WERI-Rb-1 (cell line): Measurements from ENCODE around the gene KCNIP4.
A peak's percentile ranks its signal among the peaks of the same experiment; 100 is the strongest.
"Not testable (repeated sequence)": the region's sequence is repeated elsewhere in the genome, so short reads cannot be mapped to it uniquely, and the experiment has no call there.

Experiments used
- DNase-seq: peaks from one replicate; pipeline ENCODE4 v3.0.0-alpha.2; 2020
- H3K27ac ChIP-seq: fragments of 250-450 bp; sonication (Bioruptor Pico); 2 replicates; pipeline ENCODE4 v1.5.1; 2020; ENCODE audit warnings: mild to moderate bottlenecking, moderate library complexity
- H3K27me3 ChIP-seq: fragments of 250-450 bp; sonication (Bioruptor Pico); 2 replicates; pipeline ENCODE4 v1.5.1; 2021; ENCODE audit warnings: mild to moderate bottlenecking, low read depth, moderate library complexity; ENCODE audit not compliant: insufficient read depth, severe bottlenecking
- H3K36me3 ChIP-seq: fragments of 250-450 bp; sonication (Bioruptor Pico); 2 replicates; pipeline ENCODE4 v1.5.1; 2020; ENCODE audit warnings: mild to moderate bottlenecking, moderate library complexity
- H3K4me3 ChIP-seq: 2 replicates; pipeline ENCODE4 v1.5.1; 2011; ENCODE audit warnings: low read depth, mild to moderate bottlenecking, control low read depth, low read length
- H3K9me3 ChIP-seq: fragments of 250-450 bp; sonication (Bioruptor Pico); 2 replicates; pipeline ENCODE4 v1.5.1; 2021; ENCODE audit warnings: mild to moderate bottlenecking, moderate library complexity; ENCODE audit not compliant: severe bottlenecking
- TF ChIP-seq, protein P1 (sequence below): IDR thresholded peaks from 2 replicates; pipeline ENCODE4 v1.5.1; 2011; ENCODE audit warnings: low read depth, mild to moderate bottlenecking, control low read depth, inconsistent platforms, low read length

The KCNIP4 gene

DNA sequence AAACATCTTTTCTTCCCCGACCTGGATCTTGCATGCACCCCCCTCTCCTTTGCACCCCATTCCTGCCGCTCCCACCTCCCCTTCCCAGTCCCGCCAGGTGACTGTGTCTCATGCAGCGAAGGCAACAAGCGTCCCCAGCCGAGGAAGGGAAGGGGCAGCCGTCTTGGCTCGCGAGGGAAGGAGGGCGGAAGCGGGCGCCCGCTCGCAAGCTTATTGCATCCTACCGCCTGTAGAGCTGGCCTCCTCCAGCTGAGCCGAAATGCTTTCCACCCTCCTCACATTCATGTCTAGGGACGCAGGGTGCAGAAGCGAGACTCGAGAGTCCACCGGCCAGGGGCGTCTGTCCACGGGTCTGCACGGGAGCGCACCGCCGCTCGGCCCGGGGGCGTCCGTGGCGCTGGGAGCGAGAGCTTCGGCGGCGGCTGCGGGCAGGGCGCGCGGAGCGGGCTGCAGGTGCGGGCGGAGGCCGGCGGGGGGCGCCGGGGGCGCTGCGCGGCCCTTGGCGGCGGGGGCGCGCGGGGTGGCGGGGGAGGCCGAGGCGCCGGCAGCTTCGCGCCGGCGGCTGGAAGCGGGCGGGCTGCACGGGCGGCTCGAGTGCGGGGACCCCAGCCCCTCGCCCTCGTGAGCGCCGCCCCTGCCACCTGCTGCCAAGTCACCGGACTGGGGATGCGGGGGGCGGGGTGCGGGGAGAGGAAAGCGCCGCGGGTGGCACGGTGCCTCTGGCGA, at the start of gene KCNIP4:
Gene KCNIP4 (minus strand): TSS at position 426 of the 726 bp plus-strand sequence.
- DNase-seq: peak; percentile 69
- peak within 1 kb of the TSS; percentile 81 for H3K27ac ChIP-seq
- peak within 1 kb of the TSS; percentile 78 for H3K4me3 ChIP-seq
- H3K36me3 ChIP-seq: no peaks in the 10 kb centered on the region; the same call in 1 of the 2 replicates
- TF ChIP-seq, protein P1, sequence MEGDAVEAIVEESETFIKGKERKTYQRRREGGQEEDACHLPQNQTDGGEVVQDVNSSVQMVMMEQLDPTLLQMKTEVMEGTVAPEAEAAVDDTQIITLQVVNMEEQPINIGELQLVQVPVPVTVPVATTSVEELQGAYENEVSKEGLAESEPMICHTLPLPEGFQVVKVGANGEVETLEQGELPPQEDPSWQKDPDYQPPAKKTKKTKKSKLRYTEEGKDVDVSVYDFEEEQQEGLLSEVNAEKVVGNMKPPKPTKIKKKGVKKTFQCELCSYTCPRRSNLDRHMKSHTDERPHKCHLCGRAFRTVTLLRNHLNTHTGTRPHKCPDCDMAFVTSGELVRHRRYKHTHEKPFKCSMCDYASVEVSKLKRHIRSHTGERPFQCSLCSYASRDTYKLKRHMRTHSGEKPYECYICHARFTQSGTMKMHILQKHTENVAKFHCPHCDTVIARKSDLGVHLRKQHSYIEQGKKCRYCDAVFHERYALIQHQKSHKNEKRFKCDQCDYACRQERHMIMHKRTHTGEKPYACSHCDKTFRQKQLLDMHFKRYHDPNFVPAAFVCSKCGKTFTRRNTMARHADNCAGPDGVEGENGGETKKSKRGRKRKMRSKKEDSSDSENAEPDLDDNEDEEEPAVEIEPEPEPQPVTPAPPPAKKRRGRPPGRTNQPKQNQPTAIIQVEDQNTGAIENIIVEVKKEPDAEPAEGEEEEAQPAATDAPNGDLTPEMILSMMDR: peak; percentile 45
- no peaks in the 10 kb centered on the region for H3K27me3 ChIP-seq
- no peaks in the 10 kb centered on the region for H3K9me3 ChIP-seq

DNA sequence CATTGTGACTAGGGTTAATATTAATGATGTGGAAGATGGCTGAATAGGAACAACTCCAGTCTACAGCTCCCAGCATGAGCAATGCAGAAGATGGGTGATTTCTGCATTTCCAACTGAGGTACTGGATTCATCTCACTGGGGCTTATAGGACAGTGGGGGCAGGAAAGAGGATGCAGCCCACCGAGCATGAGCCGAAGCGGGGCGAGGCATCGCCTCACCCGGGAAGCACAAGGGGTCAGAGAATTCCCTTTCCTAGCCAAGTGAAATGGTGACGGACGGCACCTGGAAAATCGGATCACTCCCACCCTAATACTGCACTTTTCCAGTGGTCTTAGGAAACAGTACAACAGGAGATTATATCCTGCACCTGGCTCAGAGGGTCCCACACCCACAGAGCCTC, 48.0 kb upstream of the KCNIP4 start:
- H3K27ac ChIP-seq, DNase-seq, H3K27me3 ChIP-seq, H3K4me3 ChIP-seq, H3K9me3 ChIP-seq, H3K36me3 ChIP-seq: not testable (repeated sequence)

DNA sequence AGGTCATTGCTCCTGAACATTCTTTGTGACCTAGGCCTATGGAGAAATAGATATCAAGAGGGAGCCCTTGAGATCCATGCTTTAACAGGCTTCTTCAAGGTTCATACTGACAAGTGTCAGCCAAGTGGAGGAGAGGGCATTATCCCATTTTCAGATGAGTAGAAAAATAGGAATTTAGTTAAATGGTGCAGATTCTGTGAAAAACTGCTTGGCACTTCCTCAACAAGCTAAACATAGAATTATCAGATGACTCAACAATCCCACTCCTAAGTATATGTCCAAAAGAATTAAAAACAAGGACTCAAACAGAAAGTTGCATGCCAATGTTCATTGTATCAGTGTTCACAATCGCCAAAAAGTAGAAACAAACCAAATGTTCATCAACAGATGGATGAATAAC, 43.8 kb upstream of the KCNIP4 start:
- no peak for DNase-seq
- TF ChIP-seq, protein P1: no peak
- Histone ChIP-seq H3K27ac (no peak overlapping the region), H3K4me3 (no peak overlapping the region), H3K27me3 (no peaks in the 10 kb centered on the region), H3K36me3 (no peaks in the 10 kb centered on the region), H3K9me3 (peaks cover 5% of the 10 kb centered on the region)

DNA sequence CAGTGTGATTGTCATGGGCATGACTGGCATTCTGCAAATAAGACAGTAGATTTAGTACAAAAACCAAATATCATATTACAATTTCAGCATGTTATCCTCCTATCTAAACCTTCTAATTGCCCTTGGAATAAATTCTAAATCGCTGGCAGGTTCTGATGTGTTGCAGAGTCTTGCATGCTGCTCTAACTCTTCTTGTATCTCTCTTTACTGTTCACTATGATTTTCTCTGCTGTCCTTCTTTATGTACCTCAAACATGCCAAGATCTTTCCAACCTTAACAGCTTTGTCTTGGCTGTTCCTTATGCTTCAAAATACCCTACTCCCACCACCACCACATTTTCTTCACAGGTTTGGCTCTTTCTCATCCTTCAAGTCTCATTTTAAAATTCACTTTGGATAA, 43.0 kb upstream of the KCNIP4 start:
- DNase-seq: no peak
- Histone ChIP-seq H3K27me3 (no peaks in the 10 kb centered on the region), H3K4me3 (no peak overlapping the region), H3K9me3 (peaks cover 2% of the 10 kb centered on the region), H3K36me3 (no peaks in the 10 kb centered on the region), H3K27ac (no peak overlapping the region)
- TF ChIP-seq, protein P1: no peak

DNA sequence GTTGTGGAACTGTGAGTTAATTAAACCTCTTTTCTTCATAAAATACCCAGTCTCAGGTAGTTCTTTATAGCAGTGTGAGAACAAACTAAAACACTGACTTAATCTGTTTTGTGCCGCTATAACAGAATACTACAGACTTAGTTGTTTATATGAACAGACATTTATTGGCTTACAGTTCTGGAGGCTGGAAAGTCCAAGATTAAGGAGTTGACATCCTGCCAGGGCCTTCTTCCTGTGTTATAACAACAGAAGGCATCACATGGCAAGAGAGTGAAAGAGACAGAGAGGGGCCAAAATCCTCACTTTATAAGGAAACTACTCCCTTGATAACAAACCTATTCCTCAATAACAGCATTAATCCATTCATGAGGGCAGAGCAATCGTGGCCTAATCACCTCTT, 42.5 kb upstream of the KCNIP4 start:
- Histone ChIP-seq H3K27ac (no peak overlapping the region), H3K4me3 (no peak overlapping the region), H3K27me3 (no peaks in the 10 kb centered on the region), H3K9me3 (no peaks in the 10 kb centered on the region), H3K36me3 (no peaks in the 10 kb centered on the region)
- TF ChIP-seq, protein P1: no peak
- DNase-seq: no peak

DNA sequence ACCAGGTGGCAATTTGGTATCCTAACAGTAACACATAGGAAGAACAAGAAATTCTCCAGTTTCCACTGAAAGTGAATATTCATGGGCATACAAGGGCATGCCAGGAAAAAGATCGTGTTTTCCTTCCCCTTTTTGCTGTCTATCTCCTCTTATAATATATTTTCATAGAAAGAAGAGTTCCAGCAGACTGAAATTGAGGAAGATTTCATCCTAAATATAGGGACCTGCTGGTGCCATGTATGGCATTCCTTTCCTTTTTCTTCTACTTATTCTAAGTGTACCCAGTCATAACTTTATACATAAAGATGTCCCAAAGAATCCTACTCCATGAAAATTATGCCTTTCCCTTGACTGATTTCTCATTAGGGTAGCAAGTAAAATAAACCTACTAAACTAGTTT, 40.8 kb upstream of the KCNIP4 start:
- H3K27me3 ChIP-seq: no peaks in the 10 kb centered on the region
- H3K9me3 ChIP-seq: no peaks in the 10 kb centered on the region
- H3K36me3 ChIP-seq: no peaks in the 10 kb centered on the region
- DNase-seq: no peak
- no peak overlapping the region for H3K27ac ChIP-seq
- no peak overlapping the region for H3K4me3 ChIP-seq
- TF ChIP-seq, protein P1: no peak
